Ishikawa (cell line): ENCODE data around the gene GNAI1.

ENCODE experiments used
- CEBPB ChIP-seq: IDR thresholded peaks from 2 replicates; pipeline ENCODE4 v1.6.1; 2012
- CREB1 ChIP-seq: IDR thresholded peaks from 2 replicates; pipeline ENCODE4 v1.6.1; 2012; ENCODE audit warnings: low read depth
- EGR1 ChIP-seq: IDR thresholded peaks from 2 replicates; pipeline ENCODE4 v1.6.1; 2012
- EP300 ChIP-seq: IDR thresholded peaks from 2 replicates; pipeline ENCODE4 v1.6.1; 2012; ENCODE audit warnings: borderline replicate concordance
- FOXM1 ChIP-seq: IDR thresholded peaks from 2 replicates; pipeline ENCODE4 v1.6.1; 2012; ENCODE audit warnings: low read depth, borderline replicate concordance
- MAX ChIP-seq: IDR thresholded peaks from 2 replicates; pipeline ENCODE4 v1.6.1; 2012
- NFIC ChIP-seq: IDR thresholded peaks from 2 replicates; pipeline ENCODE4 v1.6.1; 2012
- RAD21 ChIP-seq: IDR thresholded peaks from 2 replicates; pipeline ENCODE4 v1.6.1; 2012; ENCODE audit warnings: low read depth
- REST ChIP-seq: IDR thresholded peaks from 2 replicates; pipeline ENCODE4 v1.6.1; 2012; ENCODE audit warnings: low read depth, mild to moderate bottlenecking
- TAF1 ChIP-seq: IDR thresholded peaks from 2 replicates; pipeline ENCODE4 v1.6.1; 2012; ENCODE audit warnings: low read depth, mild to moderate bottlenecking
- TCF12 ChIP-seq: IDR thresholded peaks from 2 replicates; pipeline ENCODE4 v1.6.1; 2012; ENCODE audit warnings: low read depth
- TEAD4 ChIP-seq: IDR thresholded peaks from 2 replicates; pipeline ENCODE4 v1.6.1; 2012
- USF1 ChIP-seq: IDR thresholded peaks from 2 replicates; pipeline ENCODE4 v1.6.1; 2012
- YY1 ChIP-seq: IDR thresholded peaks from 2 replicates; pipeline ENCODE4 v1.6.1; 2012; ENCODE audit warnings: low read depth
- ZBTB7A ChIP-seq: IDR thresholded peaks from 2 replicates; pipeline ENCODE4 v1.6.1; 2012; ENCODE audit warnings: low read depth

Gene GNAI1

GRCh38 chr7:80145780-80146422 is 11.3 kb downstream of the GNAI1 start:
- no peak for TF ChIP-seq YY1

- no peak for TF ChIP-seq TCF12
- TF ChIP-seq EGR1: no peak
Observed at GRCh38 chr7:80146545-80147182, 12.0 kb downstream of the GNAI1 start.

- TF ChIP-seq CEBPB: 0 out of 2 replicates have a peak, but pooled peaks have one; percentile 15
- no peak for TF ChIP-seq TAF1
- TF ChIP-seq EGR1: no peak
- TF ChIP-seq NFIC: no peak
Observed at GRCh38 chr7:80147543-80148391, 13.1 kb downstream of the GNAI1 start.

- TF ChIP-seq RAD21 (no peak), TAF1 (no peak), CEBPB (no peak), NFIC (no peak), TCF12 (no peak), REST (no peak)
Observed at GRCh38 chr7:80150611-80151273, 16.1 kb downstream of the GNAI1 start.

GRCh38 chr7:80151274-80151665 is 16.6 kb downstream of the GNAI1 start:
- no peak for TF ChIP-seq EGR1
- no peak for TF ChIP-seq RAD21
- TF ChIP-seq CEBPB: no peak
- no peak for TF ChIP-seq ZBTB7A
- no peak for TF ChIP-seq TEAD4
- no peak for TF ChIP-seq TCF12
- TF ChIP-seq CREB1: no peak
- no peak for TF ChIP-seq TAF1
- TF ChIP-seq FOXM1: no peak
- TF ChIP-seq NFIC: no peak
- TF ChIP-seq EP300: no peak
- no peak for TF ChIP-seq REST
- TF ChIP-seq USF1: no peak
- no peak for TF ChIP-seq MAX
- TF ChIP-seq YY1: no peak

GRCh38 chr7:80153446-80153845 is 18.8 kb downstream of the GNAI1 start:
- TF ChIP-seq NFIC (no peak), RAD21 (no peak), CREB1 (no peak), TAF1 (no peak), CEBPB (no peak), USF1 (no peak), EP300 (no peak), YY1 (no peak), TCF12 (no peak), EGR1 (no peak)
